HG02885 (cell line): Measurements from ENCODE around the gene IFITM5.

Experiments used
- ATAC-seq: cut with Tn5 transposase; IDR thresholded peaks from one replicate; pipeline ENCODE4 v1.9.1; 2021; ENCODE audit warnings: mild to moderate bottlenecking; ENCODE audit not compliant: unreplicated experiment, poor library complexity

Gene IFITM5

DNA sequence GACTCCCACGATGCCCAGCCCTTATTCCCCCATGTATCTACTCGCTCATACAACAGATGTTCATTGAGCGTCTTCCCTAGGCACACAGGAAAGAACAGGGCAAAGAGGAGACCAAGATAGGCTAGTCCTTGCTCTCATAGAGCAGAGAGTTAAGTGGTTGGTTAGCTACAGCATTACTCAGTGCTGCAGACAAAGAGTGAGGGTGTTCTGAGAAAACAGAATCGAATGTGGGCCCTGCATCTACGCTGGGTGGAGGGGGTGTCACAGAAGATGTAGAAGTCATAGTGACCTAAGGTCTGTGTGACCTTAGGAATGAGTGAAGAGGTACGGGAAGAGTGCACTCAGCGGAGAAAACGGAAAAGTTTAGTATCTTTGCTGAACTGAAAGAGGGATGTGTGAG lies 50.3 kb downstream of the IFITM5 start:
- no peak for ATAC-seq
